Type B pancreatic cell (in vitro differentiated cells): ENCODE measurements around the gene SIGLECL1. TPM values are rescaled to one million over a fixed set of nuclear protein-coding genes. Genes with fewer than 3 reads are reported as not detected.

Source experiments
- DNase-seq: peaks from one replicate; pipeline ENCODE4 v3.0.0; 2021; ENCODE audit warnings: mixed read lengths; ENCODE audit not compliant: unreplicated experiment; ENCODE audit errors: extremely low spot score
- H3K27ac Mint-ChIP-seq: 2 replicates; pipeline ENCODE4 v1.8.0; 2021; ENCODE audit warnings: mild to moderate bottlenecking, mixed read lengths
- H3K27me3 Mint-ChIP-seq: 2 replicates; pipeline ENCODE4 v1.8.0; 2021; ENCODE audit warnings: mixed read lengths
- H3K36me3 Mint-ChIP-seq: 2 replicates; pipeline ENCODE4 v1.8.0; 2021; ENCODE audit warnings: mixed read lengths
- H3K4me1 Mint-ChIP-seq: one replicate; pipeline ENCODE4 v1.8.0; 2021; ENCODE audit warnings: mixed read lengths; ENCODE audit not compliant: unreplicated experiment
- H3K4me3 Mint-ChIP-seq: 2 replicates; pipeline ENCODE4 v1.8.0; 2021; ENCODE audit warnings: mild to moderate bottlenecking, mixed read lengths
- H3K9me3 Mint-ChIP-seq: 2 replicates; pipeline ENCODE4 v1.8.0; 2021; ENCODE audit warnings: mixed read lengths
- CTCF ChIP-seq: fragments of 200-600 bp; sonication (generic); conservative IDR thresholded peaks from 2 replicates; pipeline ENCODE4 v1.5.0; 2021; ENCODE audit warnings: antibody characterized with exemption, mild to moderate bottlenecking
- total RNA-seq: library from RNA; stranded (reverse); gene quantifications from 2 replicates; pipeline ENCODE4 v1.2.1, GENCODE V29; 2021; ENCODE audit warnings: low replicate concordance

The SIGLECL1 gene
- total RNA-seq, 1 donor from 2014 or later = not detected

- no peak for DNase-seq
- H3K27me3 Mint-ChIP-seq = peaks cover 11% of the 10 kb centered on the region
- H3K4me3 Mint-ChIP-seq = no peak overlapping the region
- TF ChIP-seq CTCF = peak; percentile 80
- H3K36me3 Mint-ChIP-seq = no peaks in the 10 kb centered on the region
- H3K4me1 Mint-ChIP-seq = no peaks in the 10 kb centered on the region
- no peak overlapping the region for H3K27ac Mint-ChIP-seq
- H3K9me3 Mint-ChIP-seq = no peaks in the 10 kb centered on the region
Measured at GRCh38 chr19:51259348-51260245, 8.7 kb downstream of the SIGLECL1 start.

GRCh38 chr19:51263808-51264207 lies 12.9 kb downstream of the SIGLECL1 start:
- no peak for DNase-seq
- Mint-ChIP-seq H3K4me1 (no peaks in the 10 kb centered on the region), H3K36me3 (no peaks in the 10 kb centered on the region), H3K27me3 (peaks cover 15% of the 10 kb centered on the region), H3K27ac (no peak overlapping the region), H3K9me3 (no peaks in the 10 kb centered on the region), H3K4me3 (no peak overlapping the region)
- no peak for TF ChIP-seq CTCF

- Mint-ChIP-seq H3K27ac (no peak overlapping the region), H3K36me3 (no peaks in the 10 kb centered on the region), H3K4me1 (no peaks in the 10 kb centered on the region), H3K9me3 (no peaks in the 10 kb centered on the region), H3K4me3 (no peak overlapping the region), H3K27me3 (peaks cover 7% of the 10 kb centered on the region)
- no peak for DNase-seq
- no peak for TF ChIP-seq CTCF
Measured at GRCh38 chr19:51271067-51271466, 20.2 kb downstream of the SIGLECL1 start.

GRCh38 chr19:51272183-51272810 lies 21.4 kb downstream of the SIGLECL1 start:
- Mint-ChIP-seq H3K9me3 (no peaks in the 10 kb centered on the region), H3K36me3 (no peaks in the 10 kb centered on the region), H3K27ac (no peak overlapping the region), H3K4me1 (no peaks in the 10 kb centered on the region), H3K27me3 (peaks cover 7% of the 10 kb centered on the region), H3K4me3 (no peak overlapping the region)
- TF ChIP-seq CTCF = no peak
- DNase-seq = no peak

- Mint-ChIP-seq H3K27ac (no peak overlapping the region), H3K4me1 (no peaks in the 10 kb centered on the region), H3K9me3 (no peaks in the 10 kb centered on the region), H3K4me3 (no peak overlapping the region), H3K36me3 (no peaks in the 10 kb centered on the region), H3K27me3 (peaks cover 15% of the 10 kb centered on the region)
- DNase-seq = no peak
- TF ChIP-seq CTCF = no peak
Measured at GRCh38 chr19:51274049-51274770, 23.3 kb downstream of the SIGLECL1 start.
